Medulla oblongata (tissue), 1 donor: Measurements from ENCODE around the gene CDT1.
A peak's percentile ranks its signal among the peaks of the same experiment; 100 is the strongest.

ENCODE experiments used
- DNase-seq: peaks from one replicate; pipeline ENCODE4 v3.0.0-alpha.2; 2015; ENCODE audit errors: extremely low spot score

Gene CDT1

GRCh38 chr16:88804552-88805339 lies 1.2 kb downstream of the CDT1 start:
- no peak for DNase-seq

GRCh38 chr16:88805340-88805715 lies 1.7 kb downstream of the CDT1 start:
- DNase-seq = no peak

GRCh38 chr16:88805887-88806393 lies 2.4 kb downstream of the CDT1 start:
- no peak for DNase-seq

GRCh38 chr16:88806491-88807111 lies 3.0 kb downstream of the CDT1 start:
- no peak for DNase-seq

GRCh38 chr16:88807142-88807625 lies 3.6 kb downstream of the CDT1 start:
- no peak for DNase-seq

- DNase-seq = no peak
These were observed 4.3 kb downstream of the CDT1 start for GRCh38 chr16:88807626-88808453.

GRCh38 chr16:88809068-88809675 lies 5.6 kb downstream of the CDT1 start:
- no peak for DNase-seq

- DNase-seq = no peak
These were observed 6.1 kb downstream of the CDT1 start for GRCh38 chr16:88809676-88810165.

GRCh38 chr16:88810166-88810911 lies 6.8 kb downstream of the CDT1 start:
- no peak for DNase-seq

GRCh38 chr16:88810912-88811768 lies 7.6 kb downstream of the CDT1 start:
- DNase-seq = peak; percentile 93

- peak; percentile 92 for DNase-seq
These were observed 8.4 kb downstream of the CDT1 start, which contains the start of gene APRT for GRCh38 chr16:88811769-88812512. APRT (minus strand) TSS chr16:88811928; CDS start chr16:88811899, 29 bp downstream.

- no peak for DNase-seq
These were observed 9.1 kb downstream of the CDT1 start for GRCh38 chr16:88812513-88813268.

GRCh38 chr16:88813269-88814143 lies 9.9 kb downstream of the CDT1 start:
- DNase-seq = no peak

GRCh38 chr16:88814144-88814502 lies 10.5 kb downstream of the CDT1 start:
- no peak for DNase-seq

- DNase-seq = no peak
These were observed 11.6 kb downstream of the CDT1 start for GRCh38 chr16:88815227-88815626.

GRCh38 chr16:88815901-88816589 lies 12.5 kb downstream of the CDT1 start:
- no peak for DNase-seq
